NCI-H2171 treated with DMSO at 0.1 percent for 48 hours (cell line): ENCODE measurements around the gene HK3.
A peak's percentile ranks its signal among the peaks of the same experiment; 100 is the strongest.

Experiments
- DNase-seq: peaks from one replicate; lab custom pipeline; 2025; lab: John Stamatoyannopoulos, UW

The HK3 gene

GRCh38 chr5:176902911-176903664 lies 3.9 kb upstream of the HK3 start:
- DNase-seq = no peak

- DNase-seq = no peak
Observed at GRCh38 chr5:176902102-176902814, 3.1 kb upstream of the HK3 start.

- DNase-seq = no peak
Observed at GRCh38 chr5:176901260-176902101, 2.3 kb upstream of the HK3 start.

GRCh38 chr5:176900780-176901204 lies 1.6 kb upstream of the HK3 start:
- DNase-seq = no peak

- DNase-seq = no peak
Observed at GRCh38 chr5:176899946-176900779, 1.0 kb upstream of the HK3 start.

- peak; percentile 52 for DNase-seq
Observed at GRCh38 chr5:176897263-176897662, 1.9 kb downstream of the HK3 start.

- no peak for DNase-seq
Observed at GRCh38 chr5:176895831-176896230, 3.3 kb downstream of the HK3 start.

- DNase-seq = no peak
Observed at GRCh38 chr5:176894298-176894697, 4.8 kb downstream of the HK3 start.

- DNase-seq = no peak
Observed at GRCh38 chr5:176892663-176893062, 6.5 kb downstream of the HK3 start.

- no peak for DNase-seq
Observed at GRCh38 chr5:176891331-176891958, 7.7 kb downstream of the HK3 start.

GRCh38 chr5:176890455-176891330 lies 8.5 kb downstream of the HK3 start:
- no peak for DNase-seq

GRCh38 chr5:176889321-176890280 lies 9.5 kb downstream of the HK3 start:
- DNase-seq = no peak

- DNase-seq = no peak
Observed at GRCh38 chr5:176888865-176889165, 10.3 kb downstream of the HK3 start.

GRCh38 chr5:176888016-176888864 lies 10.9 kb downstream of the HK3 start:
- no peak for DNase-seq

GRCh38 chr5:176887252-176887849 lies 11.8 kb downstream of the HK3 start:
- no peak for DNase-seq

- DNase-seq = no peak
Observed at GRCh38 chr5:176886336-176887251, 12.6 kb downstream of the HK3 start.

GRCh38 chr5:176884571-176884890 lies 14.6 kb downstream of the HK3 start:
- no peak for DNase-seq
